NCI-H146 treated with DMSO at 0.1 percent for 48 hours (cell line): ENCODE measurements around the gene ELMO1.

Experiments
- DNase-seq: peaks from one replicate; lab custom pipeline; 2025; ENCODE audit not compliant: unreplicated experiment; lab: John Stamatoyannopoulos, UW

Gene ELMO1

DNA sequence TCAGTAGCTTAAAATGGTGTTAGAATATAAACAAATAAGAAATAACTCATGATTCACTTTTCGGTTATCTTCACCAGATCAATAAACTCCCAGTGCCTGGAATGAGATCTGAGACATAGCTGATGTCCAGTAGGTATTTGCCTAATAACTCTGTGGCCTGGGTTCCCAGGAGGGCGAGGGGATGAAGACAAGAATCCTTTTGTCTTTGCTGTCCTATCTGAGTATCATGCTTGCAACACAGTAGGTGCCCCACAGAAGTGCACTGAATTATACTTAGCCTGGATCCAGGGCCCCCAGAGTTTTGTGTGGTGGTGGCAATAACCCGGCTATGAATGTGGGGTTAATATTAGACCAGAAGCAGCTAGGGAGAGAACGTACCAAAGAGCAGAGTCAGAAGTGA lies 374.3 kb downstream of the ELMO1 start:
- DNase-seq: no peak

DNA sequence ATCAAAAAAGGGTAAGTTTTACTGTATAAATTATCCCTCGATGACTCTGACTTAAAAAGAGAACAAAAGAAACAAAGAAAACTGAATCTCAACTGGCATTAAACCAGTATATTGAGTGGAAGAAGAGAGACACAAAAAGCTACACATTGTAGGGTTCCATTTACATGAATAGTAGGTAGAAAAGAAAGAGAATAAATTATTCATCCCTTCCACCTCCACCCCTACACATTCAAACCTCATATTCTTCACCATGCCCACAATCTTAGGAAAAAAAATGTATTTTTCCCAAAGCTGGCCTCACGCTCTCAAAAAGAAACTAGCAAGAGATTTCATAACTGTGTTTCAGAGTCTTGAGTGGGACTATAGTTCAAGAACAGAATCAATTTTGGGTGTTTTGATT lies 377.5 kb downstream of the ELMO1 start:
- DNase-seq: no peak

GRCh38 chr7:37070471-37070870 lies 378.2 kb downstream of the ELMO1 start:
- no peak for DNase-seq

GRCh38 chr7:37070031-37070430 lies 378.6 kb downstream of the ELMO1 start:
- no peak for DNase-seq

DNA sequence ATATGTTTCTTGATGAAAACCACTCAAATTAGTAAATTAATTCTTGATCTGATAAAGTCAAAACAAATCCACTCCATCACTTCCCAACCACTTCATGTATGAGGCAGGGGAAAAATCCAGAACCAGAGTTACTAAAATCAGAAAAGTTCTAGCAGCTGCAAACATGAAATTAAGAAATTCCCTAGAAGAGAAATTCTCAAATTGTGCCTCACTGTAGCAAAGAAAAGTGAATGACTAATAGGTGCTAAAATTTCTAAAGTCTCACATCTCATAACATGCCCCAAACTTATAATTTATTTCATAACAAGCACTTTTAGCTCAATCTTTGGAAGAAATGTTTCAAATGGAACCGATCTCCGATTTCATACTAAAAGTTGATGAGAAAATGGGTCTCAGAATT lies 379.3 kb downstream of the ELMO1 start:
- DNase-seq: no peak

DNA sequence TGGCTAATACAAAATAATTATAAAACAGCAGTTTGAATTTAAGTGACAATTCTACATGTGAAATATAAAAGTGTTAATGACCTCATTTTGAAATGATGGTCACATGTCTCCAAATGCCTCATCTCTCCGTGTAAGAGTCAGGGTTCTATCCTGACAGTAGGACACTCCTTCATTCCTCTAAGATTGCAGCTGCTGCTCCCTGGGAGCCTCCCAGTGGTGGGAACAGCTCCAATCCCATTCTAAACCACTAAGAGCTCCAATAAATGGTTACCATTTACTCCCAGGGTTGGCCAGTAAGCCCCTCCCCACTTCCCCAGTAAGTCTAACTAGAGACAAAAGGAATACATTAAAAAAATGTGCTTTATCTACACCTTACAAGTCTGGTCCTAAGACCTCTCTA lies 379.8 kb downstream of the ELMO1 start:
- no peak for DNase-seq

DNA sequence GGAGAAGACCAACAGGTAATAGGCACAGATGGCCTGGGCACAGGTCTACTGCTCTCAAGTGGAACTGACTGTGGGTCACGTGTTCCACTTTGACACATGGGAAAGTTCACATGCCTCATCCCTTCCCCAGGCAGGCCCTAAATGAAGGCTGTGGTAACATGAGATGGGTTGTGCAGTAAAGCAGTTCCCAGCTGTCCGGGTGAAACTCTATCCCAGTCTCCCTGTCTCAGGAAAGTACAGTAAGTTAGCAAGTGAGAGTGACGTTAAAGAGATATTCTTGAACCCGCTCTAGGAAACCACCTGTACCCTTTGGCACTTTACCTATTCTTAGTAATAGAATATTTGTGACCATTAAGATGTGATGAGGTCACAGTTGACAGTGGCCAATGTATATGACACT lies 380.6 kb downstream of the ELMO1 start:
- DNase-seq: no peak

- no peak for DNase-seq
These were observed 382.8 kb downstream of the ELMO1 start for GRCh38 chr7:37065779-37066271.

DNA sequence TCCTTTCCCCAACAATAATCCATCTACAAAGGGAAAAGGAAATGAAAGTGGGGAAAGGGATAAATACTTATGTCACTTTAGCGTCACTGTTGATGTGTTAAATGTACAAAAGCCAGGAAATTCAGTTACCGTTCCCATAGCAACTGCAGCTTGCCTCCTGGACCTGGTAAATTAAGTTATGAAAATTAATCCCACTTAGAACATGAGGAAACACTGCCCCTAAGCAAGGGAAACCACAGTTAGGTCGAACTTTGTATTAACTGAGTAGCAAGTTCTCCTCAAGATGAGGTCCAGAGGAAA lies 386.2 kb downstream of the ELMO1 start:
- DNase-seq: no peak

DNA sequence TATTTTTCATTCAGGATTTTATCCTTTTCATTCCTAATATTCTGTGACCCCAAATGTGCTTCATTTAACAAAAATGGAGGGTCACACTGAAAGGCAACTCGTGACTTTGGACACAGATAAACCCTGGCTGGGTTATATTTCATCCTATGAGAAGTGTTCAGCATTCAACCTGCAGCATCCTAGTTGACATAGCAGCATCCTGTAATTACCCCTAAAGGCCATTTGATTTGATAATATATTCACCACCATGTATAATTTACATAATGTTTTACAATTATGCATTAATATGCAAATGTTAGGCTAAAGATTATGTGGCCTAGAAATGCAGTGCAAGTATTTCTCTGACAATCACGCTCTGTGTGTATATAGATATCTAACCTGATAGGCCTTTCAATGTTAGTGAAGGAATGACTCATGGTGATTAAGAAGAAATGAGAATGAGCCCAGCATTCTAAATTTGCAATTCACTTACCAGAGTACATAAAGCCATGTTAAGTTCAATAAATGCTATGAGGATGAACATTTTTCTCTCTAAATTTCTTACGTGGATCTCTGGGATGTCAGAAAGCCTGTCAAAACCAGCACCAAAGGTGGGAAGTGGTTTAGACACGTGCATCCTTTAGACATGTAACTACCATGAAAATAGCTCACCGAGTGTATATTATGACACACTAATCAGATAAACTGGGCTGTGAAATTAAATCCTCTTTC lies 386.7 kb downstream of the ELMO1 start:
- DNase-seq: no peak

- no peak for DNase-seq
These were observed 392.3 kb downstream of the ELMO1 start for GRCh38 chr7:37056234-37056912.

- no peak for DNase-seq
These were observed 393.9 kb downstream of the ELMO1 start for GRCh38 chr7:37054624-37055241.

GRCh38 chr7:37052705-37053104 lies 396.0 kb downstream of the ELMO1 start:
- DNase-seq: no peak

DNA sequence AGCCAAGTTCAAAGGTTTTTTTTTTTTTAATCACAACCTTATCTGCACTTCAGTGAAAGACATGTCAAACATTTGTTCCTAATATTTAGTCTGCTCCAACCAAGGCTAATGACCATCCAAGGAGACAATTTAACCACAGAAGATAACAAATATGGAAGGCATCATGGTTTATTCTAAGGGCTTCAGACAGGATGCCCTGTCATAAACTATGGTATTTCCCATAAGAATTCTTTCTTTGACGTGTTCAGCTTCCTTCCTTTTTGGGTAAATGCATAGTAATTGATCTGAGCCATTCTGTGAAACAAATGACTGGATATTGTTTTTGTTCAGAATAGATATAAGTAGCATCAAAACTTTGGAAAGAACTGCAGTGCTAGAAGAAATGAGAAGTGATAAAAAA lies 397.9 kb downstream of the ELMO1 start:
- DNase-seq: no peak

- DNase-seq: no peak
These were observed 400.0 kb downstream of the ELMO1 start for GRCh38 chr7:37048674-37049073.

GRCh38 chr7:37047260-37047659 lies 401.4 kb downstream of the ELMO1 start:
- peak; percentile 51 for DNase-seq

DNA sequence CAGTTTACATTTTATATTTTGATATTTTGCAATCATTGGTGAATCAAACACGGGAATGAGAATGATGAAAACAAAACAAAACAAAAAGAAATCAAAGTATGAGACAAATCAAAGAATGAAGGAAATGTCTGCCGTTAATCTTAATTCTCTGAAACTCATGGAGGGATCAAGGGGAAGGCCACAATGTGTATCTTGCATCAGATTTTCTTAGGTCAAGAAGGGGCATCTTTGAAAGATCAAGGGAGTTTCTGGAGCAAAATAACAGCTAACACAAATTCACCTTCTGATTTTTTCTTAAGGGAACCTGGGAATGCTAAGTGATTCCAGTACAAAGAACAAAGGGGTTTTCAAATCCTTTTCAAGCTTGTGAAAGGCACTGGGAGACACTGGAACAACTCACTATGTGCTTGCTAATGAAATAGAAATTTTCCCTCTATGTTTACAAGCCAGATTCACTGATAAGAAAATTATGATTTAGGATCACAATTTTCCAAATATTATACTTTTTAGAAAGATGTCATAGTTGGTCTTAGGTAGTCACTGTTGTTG lies 402.1 kb downstream of the ELMO1 start:
- no peak for DNase-seq

GRCh38 chr7:37045681-37046179 lies 402.9 kb downstream of the ELMO1 start:
- DNase-seq: no peak

DNA sequence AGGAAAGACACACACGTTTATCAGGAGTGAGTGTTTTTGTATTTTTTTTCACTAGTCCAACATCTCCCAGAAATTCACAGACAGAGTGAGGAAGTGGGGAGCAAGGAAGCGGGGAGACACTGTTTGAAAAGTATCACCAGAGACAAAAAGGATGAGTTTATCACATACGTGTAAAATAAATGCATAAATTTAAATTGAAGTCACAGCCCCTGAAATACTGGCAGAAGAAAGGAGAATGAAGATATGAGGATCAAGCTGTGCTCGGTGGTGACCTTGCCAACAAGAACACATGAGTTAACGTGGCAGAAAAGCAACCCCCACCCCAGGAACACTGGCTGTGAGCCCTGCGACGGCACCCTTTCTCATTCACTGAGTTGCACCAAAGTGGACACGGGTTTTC lies 407.2 kb downstream of the ELMO1 start:
- no peak for DNase-seq

DNA sequence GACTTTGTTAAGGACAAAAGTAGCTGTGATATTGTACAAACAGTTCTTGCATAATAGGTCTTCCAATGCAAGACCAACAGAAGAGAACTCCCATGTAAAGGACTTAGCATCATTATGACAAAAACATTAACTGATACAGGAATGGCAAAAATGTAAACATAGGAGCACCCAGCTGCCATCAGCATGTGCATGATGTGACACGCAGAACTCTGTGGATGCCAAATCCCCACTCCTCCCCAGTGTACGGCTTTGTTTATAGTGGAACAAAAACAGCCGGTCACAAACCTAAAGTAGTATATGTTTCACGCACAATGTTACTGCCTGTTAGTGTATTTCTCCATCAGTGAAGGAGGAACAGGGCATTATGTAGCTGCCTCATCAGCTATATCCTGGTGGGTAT lies 408.3 kb downstream of the ELMO1 start:
- DNase-seq: peak; percentile 91

DNA sequence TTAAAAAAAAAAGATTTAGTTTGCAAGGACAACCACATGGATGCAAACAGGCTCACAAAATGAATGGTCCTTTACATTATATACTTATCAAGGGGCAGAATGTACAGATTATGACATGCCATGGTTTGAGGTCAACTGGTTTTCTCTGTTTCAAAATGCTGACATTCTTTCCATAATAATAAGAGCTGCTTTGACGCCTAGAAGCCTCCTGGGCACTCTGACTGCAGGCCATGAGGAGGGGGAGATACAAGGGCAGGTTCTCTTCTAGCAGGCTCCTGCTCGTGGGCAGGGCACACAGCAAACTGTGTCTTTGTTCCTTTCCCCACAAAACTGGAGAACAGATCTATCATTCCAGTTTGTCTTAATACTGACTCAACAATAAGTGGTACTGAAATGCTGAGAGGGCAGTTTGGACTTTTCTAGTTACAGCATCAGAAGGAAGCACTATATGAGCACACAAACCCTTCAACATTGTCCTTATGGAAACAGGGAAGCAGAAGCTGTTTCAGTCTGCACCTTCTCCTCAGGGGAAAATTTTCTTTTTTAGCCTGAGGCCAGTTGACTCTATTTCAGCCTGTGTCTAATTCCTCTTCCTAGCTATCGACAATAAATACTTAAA lies 409.4 kb downstream of the ELMO1 start:
- DNase-seq: peak; percentile 14

DNA sequence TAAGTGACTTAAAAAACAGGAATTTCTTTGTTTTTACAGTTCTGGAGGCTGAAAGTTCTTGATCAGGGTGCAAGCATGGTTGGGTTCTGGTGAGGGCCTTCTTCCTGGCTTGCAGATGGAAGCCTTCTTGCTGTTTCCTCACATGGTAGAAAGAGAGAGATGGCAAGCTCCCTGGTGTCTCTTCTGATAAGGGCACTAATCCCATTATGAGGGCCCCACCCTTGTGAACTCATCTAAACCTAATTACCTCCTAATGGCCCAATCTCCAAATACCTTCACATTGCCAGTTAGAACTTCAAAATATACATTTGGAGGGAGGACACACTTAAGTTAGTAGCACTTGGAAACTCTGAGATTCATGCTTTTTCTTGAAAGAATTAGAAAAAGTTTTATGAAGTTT lies 410.0 kb downstream of the ELMO1 start:
- DNase-seq: no peak
